Adrenal gland (tissue), 5 donors: Measurements from ENCODE around the gene CCDC83.

Experiments used
- POLR2A ChIP-seq, 2 donors: fragments of 450-650 bp; IDR thresholded peaks; one replicate each; pipeline ENCODE4 v1.6.1; 2017; ENCODE audit warnings: antibody characterized with exemption in 2 of 2, mild to moderate bottlenecking in 2 of 2, moderate library complexity in 1 of 2
- TF ChIP-seq, protein P1 (sequence below), 6 experiments: fragments of 450-650 bp in 4 of 6; fragments of 200-600 bp in 2 of 6; sonication (generic) in 1 of 6; IDR thresholded peaks; 1 replicate in 5 of 6; 2 replicates in 1 of 6; pipeline versions ENCODE4 v1.5.1 to v1.8.0; 2016 to 2021; ENCODE audit warnings: antibody characterized with exemption in 6 of 6, mild to moderate bottlenecking in 2 of 6, moderate library complexity in 1 of 6
- donor health status: DM: no; HTN: no; CAD: no.

GRCh38 chr11:85825616-85826015 lies 29.6 kb upstream of the CCDC83 start:
- TF ChIP-seq, protein P1, sequence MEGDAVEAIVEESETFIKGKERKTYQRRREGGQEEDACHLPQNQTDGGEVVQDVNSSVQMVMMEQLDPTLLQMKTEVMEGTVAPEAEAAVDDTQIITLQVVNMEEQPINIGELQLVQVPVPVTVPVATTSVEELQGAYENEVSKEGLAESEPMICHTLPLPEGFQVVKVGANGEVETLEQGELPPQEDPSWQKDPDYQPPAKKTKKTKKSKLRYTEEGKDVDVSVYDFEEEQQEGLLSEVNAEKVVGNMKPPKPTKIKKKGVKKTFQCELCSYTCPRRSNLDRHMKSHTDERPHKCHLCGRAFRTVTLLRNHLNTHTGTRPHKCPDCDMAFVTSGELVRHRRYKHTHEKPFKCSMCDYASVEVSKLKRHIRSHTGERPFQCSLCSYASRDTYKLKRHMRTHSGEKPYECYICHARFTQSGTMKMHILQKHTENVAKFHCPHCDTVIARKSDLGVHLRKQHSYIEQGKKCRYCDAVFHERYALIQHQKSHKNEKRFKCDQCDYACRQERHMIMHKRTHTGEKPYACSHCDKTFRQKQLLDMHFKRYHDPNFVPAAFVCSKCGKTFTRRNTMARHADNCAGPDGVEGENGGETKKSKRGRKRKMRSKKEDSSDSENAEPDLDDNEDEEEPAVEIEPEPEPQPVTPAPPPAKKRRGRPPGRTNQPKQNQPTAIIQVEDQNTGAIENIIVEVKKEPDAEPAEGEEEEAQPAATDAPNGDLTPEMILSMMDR (IDR thresholded peaks at IDR 0.05): no peak
- no peak for TF ChIP-seq POLR2A (IDR thresholded peaks at IDR 0.05)
